Kidney (tissue), 14 donors: ENCODE data around the gene APEX1. TPM values are rescaled to one million over a fixed set of nuclear protein-coding genes. Genes with fewer than 3 reads are reported as not detected.
A peak's percentile ranks its signal among the peaks of the same experiment; 100 is the strongest.

Experiments used
- DNase-seq, 5 donors: peaks; one replicate each; pipeline ENCODE4 v3.0.0-alpha.2; 2013 to 2020
- FAIRE-seq: peaks from 2 replicates; lab custom pipeline; 2012; peaks lifted over from hg19 to GRCh38; lab: Jason Lieb, UNC
- H3K27ac ChIP-seq, 2 donors: one replicate each; pipeline ENCODE4 v1.7.0; 2013; ENCODE audit warnings: low read depth in 2 of 2, low read length in 2 of 2, inconsistent platforms in 1 of 2
- H3K27me3 ChIP-seq: one replicate; pipeline ENCODE4 v1.7.1; 2013; ENCODE audit warnings: low read length, inconsistent platforms; ENCODE audit not compliant: control insufficient read depth, insufficient read depth
- H3K36me3 ChIP-seq, 3 donors: one replicate each; pipeline versions ENCODE4 v1.7.0 to v1.7.1; 2013; ENCODE audit warnings: low read length in 3 of 3, control low read depth in 1 of 3, inconsistent platforms in 1 of 3; ENCODE audit not compliant: insufficient read depth in 3 of 3, control insufficient read depth in 2 of 3
- H3K4me1 ChIP-seq, 3 donors: one replicate each; pipeline versions ENCODE4 v1.7.0 to v1.7.1; 2013; ENCODE audit warnings: low read length in 3 of 3, inconsistent platforms in 1 of 3, low read depth in 1 of 3; ENCODE audit not compliant: control insufficient read depth in 2 of 3, insufficient read depth in 2 of 3
- H3K4me3 ChIP-seq, 3 donors: one replicate each; pipeline versions ENCODE4 v1.7.0 to v1.8.1; 2013; ENCODE audit warnings: low read length in 3 of 3, control low read depth in 1 of 3, inconsistent platforms in 1 of 3
- H3K9ac ChIP-seq, 3 donors: one replicate each; pipeline versions ENCODE4 v1.7.0 to v1.7.1; 2013; ENCODE audit warnings: low read length in 3 of 3, control low read depth in 1 of 3, inconsistent platforms in 1 of 3
- H3K9me3 ChIP-seq, 3 donors: one replicate each; pipeline versions ENCODE4 v1.7.0 to v1.7.1; 2013; ENCODE audit warnings: low read length in 3 of 3, control low read depth in 1 of 3, inconsistent platforms in 1 of 3; ENCODE audit not compliant: control insufficient read depth in 2 of 3, insufficient read depth in 1 of 3
- intact Hi-C: fragments of 100-400 bp; cut with DNase I; formaldehyde crosslinking; loops from one replicate; pipeline ENCODE4 v1.11.1; 2022
- polyA plus RNA-seq: library from polyadenylated mRNA; stranded (reverse); fragments of 350-450 nt; fragmentation: Illumina TruSeq; extraction: RNeasy Lipid Tissue Mini Kit (QIAGEN cat#74804); gene quantifications from one replicate; pipeline ENCODE4 v1.2.3, GENCODE V29; 2014; ENCODE audit warnings: low read depth, low replicate concordance; ENCODE audit not compliant: insufficient read depth
- total RNA-seq: library from RNA; stranded (reverse); fragmentation: NEBNext Ultra II Directional; extraction: Animal tissue kit (Norgen Biotek cat#: 25700); gene quantifications from one replicate; pipeline ENCODE4 v1.2.1, GENCODE V29; 2021
- TF ChIP-seq, protein P1 (sequence below): IDR thresholded peaks from 3 replicates; pipeline ENCODE4 v1.5.1; 2012; ENCODE audit warnings: mild to moderate bottlenecking, moderate library complexity, borderline replicate concordance; ENCODE audit not compliant: insufficient read depth; ENCODE audit errors: extremely low read depth
- donor health status: control.
- donor health status: control.
- donor health status: control.
- donor health status: control.
- donor health status: control.
- donor health status: DM: yes; HTN: yes; CAD: no.
- donor health status: Normal renal cell carcinoma (clear cell type).

Gene APEX1
- total and polyA plus RNA-seq, 2 donors from 2014 or later, result 109 to 119 TPM

DNA sequence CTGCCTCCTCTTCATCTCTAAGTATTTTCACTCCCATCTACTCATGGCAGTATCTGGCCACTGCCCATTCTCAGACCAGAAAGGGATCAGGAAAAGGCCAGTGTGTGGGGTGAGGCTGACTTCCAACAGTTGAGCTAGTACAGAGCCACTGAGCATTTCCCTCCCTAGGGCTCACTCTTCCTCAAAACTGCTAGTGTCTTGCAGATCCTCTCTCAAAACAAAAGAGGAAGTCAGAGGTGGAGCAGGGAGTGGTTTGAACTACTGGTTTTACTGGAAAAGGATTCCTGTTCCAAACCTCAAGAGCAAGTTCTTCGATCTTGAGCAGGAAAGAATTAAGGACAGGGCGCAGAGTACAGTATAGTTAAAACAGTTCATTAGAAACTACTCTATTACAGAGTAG, 38.6 kb downstream of the APEX1 start:
- Histone ChIP-seq H3K9ac (no peak overlapping the region), H3K27me3 (no peaks in the 10 kb centered on the region), H3K27ac (no peak overlapping the region), H3K4me3 (no peak overlapping the region), H3K36me3 (no peaks in the 10 kb centered on the region), H3K4me1 (no peaks in the 10 kb centered on the region), H3K9me3 (no peaks in the 10 kb centered on the region)
- FAIRE-seq (no peak), DNase-seq (no peak)
- TF ChIP-seq, protein P1, sequence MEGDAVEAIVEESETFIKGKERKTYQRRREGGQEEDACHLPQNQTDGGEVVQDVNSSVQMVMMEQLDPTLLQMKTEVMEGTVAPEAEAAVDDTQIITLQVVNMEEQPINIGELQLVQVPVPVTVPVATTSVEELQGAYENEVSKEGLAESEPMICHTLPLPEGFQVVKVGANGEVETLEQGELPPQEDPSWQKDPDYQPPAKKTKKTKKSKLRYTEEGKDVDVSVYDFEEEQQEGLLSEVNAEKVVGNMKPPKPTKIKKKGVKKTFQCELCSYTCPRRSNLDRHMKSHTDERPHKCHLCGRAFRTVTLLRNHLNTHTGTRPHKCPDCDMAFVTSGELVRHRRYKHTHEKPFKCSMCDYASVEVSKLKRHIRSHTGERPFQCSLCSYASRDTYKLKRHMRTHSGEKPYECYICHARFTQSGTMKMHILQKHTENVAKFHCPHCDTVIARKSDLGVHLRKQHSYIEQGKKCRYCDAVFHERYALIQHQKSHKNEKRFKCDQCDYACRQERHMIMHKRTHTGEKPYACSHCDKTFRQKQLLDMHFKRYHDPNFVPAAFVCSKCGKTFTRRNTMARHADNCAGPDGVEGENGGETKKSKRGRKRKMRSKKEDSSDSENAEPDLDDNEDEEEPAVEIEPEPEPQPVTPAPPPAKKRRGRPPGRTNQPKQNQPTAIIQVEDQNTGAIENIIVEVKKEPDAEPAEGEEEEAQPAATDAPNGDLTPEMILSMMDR, result no peak
- intact Hi-C loops, result no loop called here

- no peaks in the 10 kb centered on the region for H3K27me3 ChIP-seq
- no peaks in the 10 kb centered on the region for H3K36me3 ChIP-seq
- DNase-seq (no peak), FAIRE-seq (no peak)
- H3K4me3 ChIP-seq, result no peak overlapping the region
- no peaks in the 10 kb centered on the region for H3K9me3 ChIP-seq
- no peak overlapping the region for H3K9ac ChIP-seq
- TF ChIP-seq, protein P1, result no peak
- intact Hi-C loops, result no loop called here
- H3K27ac ChIP-seq, result no peak overlapping the region
- no peaks in the 10 kb centered on the region for H3K4me1 ChIP-seq
Observed at GRCh38 chr14:20494935-20495766, 40.1 kb downstream of the APEX1 start.

- H3K27me3 ChIP-seq, result no peaks in the 10 kb centered on the region
- DNase-seq, result no peak
- H3K9me3 ChIP-seq, result no peaks in the 10 kb centered on the region
- no peak for FAIRE-seq
- no peak overlapping the region for H3K4me3 ChIP-seq
- no peaks in the 10 kb centered on the region for H3K36me3 ChIP-seq
- no peak overlapping the region for H3K27ac ChIP-seq
- intact Hi-C loops, result no loop called here
- TF ChIP-seq, protein P1, result no peak
- H3K4me1 ChIP-seq, result no peaks in the 10 kb centered on the region
- H3K9ac ChIP-seq, result no peak overlapping the region
Observed at GRCh38 chr14:20498622-20499021, 43.6 kb downstream of the APEX1 start.

DNA sequence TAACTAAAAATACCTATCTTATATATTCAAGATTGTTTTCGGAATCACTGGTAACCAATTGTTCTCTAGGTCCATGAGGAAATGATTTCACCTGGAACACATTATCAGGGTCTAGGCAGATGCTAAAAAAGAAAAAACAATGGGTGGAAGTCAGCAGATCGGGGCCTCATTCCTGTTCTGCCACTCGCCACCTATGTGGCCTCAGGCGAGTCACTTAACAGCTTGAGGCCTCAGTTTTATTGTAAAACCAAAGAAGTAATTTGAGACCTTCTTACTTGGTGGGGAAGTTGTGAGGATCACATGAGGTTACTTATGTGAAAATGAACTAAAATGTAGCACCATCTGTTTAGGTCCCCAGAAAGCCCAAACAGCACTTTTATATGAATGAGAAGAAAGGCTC, 44.1 kb downstream of the APEX1 start:
- TF ChIP-seq, protein P1, result no peak
- no peak overlapping the region for H3K4me3 ChIP-seq
- DNase-seq, result peak in 1 of 5 donors; percentile 11
- intact Hi-C loops, result no loop called here
- H3K4me1 ChIP-seq, result no peaks in the 10 kb centered on the region
- no peak overlapping the region for H3K27ac ChIP-seq
- H3K27me3 ChIP-seq, result no peaks in the 10 kb centered on the region
- no peaks in the 10 kb centered on the region for H3K36me3 ChIP-seq
- no peak for FAIRE-seq
- H3K9ac ChIP-seq, result no peak overlapping the region
- H3K9me3 ChIP-seq, result no peaks in the 10 kb centered on the region
